Fibroblast of skin of left quadriceps (primary cell): ENCODE results near the gene METRN.
A peak's percentile ranks its signal among the peaks of the same experiment; 100 is the strongest.

Experiments used
- DNase-seq, 2 experiments: peaks; one replicate each; pipeline ENCODE4 v3.0.0-alpha.2; 2013; ENCODE audit warnings: low read depth in 2 of 2

Gene METRN

GRCh38 chr16:709566-710499, 5.1 kb upstream of the METRN start:
- DNase-seq = peak in 1 of 2 experiments; percentile 42

DNA sequence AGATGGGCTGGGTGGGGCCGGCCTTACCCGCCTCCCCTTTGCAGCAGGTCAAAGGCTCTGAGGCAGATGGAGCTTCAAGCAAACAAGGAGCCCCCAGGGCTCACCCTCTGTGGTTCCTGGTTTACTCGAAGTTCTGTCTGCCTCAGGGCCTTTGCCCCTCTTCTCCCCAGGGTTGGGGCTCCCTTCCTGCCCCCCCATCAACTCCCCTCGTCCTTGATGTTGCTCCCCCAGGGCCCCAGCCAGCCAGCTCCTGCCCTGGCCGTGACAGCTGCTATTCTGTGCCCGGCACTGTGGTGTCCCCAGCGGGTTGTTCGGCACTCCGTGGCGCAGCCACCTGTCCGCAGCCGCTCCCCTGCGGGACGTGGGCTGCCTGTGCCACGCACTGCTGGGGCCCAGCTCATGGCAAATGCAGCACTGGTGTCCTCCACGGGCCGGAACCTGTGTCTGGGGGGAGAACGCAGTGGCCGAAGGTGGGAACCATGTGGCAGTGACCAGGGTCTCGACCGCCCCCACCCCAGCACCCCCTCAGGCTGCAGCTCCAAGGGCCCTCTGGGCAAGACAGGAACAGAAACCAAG, 4.3 kb upstream of the METRN start:
- no peak for DNase-seq

DNA sequence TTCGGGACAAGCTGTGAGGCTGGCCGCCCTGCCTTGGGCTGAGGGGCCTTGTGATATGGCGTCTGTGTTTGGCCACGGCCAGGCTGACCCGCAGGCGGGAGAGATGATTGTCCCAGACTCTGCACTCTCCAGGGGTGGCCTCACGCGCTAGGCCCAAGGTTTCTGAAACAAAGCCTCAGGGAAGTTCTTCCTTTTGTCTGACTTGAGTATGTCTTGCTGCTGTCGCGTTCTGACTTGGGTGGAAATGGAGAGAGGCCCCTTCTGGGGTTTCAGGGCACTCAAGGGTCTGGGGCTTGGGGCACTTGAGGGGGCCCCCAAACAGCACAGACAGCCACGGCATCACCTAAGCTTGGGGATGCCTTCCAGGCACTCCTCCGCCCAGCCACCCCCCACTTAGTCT, 3.8 kb upstream of the METRN start:
- no peak for DNase-seq

DNA sequence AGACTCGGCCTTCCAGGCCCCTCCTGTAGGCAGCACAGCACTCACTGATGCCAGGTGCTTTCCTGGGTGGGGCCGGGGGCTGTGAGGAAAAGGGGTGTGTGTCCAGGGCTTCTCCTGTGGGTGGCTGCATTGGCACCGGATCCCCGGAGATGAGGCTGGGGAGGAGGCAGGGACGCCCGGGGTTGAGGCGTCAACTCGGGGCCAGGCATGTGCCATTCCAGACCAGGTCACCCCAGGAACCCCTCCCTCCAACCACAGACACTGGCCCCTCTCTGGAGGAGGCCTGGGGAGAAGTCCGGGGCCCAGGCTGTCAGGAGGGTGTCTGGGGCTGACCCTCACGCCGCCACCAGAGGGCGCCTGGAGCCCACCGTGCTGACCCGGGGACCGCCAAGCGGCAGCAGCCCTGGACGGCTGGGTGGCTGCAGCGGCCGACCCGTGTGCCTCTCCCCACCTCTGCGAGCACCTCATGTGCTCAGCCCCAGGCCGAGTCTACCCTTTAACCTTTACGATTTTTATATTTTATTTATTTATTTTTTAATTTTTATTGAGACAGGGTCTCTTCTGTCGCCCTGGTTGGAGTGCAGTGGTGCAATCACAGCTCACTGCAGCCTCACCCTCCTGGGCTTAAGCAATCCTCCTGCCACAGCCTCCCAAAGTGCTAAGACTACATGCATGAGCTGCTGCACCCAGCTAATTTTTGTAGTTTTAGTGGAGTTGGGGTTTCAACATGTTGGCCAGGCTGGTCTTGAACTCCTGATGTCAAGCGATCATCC, 3.2 kb upstream of the METRN start:
- DNase-seq = no peak

GRCh38 chr16:712740-713250, 2.1 kb upstream of the METRN start:
- peak; percentile 72 to 78 for DNase-seq

DNA sequence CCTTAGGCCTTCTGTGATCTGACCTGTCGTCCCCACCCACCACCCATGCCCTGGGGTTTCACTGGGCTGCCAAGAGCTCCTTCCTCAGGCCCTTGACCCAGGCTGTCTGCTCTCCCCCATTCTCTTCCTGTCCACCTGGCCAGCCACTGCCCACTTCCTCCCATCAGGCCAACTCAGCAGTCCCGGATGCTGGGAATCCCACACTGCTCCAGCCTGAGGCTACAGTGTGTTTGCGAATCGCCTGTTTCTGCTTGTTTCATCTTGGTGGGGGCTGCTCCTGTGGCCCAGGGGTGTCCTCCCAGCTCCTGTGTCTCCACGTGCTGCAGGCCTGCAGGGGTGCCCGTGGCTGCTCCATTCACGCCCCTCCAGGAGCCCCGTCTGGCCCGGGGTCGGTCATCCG, 839 bp upstream of the METRN start:
- no peak for DNase-seq

GRCh38 chr16:715477-716199, 720 bp downstream of the METRN start:
- DNase-seq = no peak

DNA sequence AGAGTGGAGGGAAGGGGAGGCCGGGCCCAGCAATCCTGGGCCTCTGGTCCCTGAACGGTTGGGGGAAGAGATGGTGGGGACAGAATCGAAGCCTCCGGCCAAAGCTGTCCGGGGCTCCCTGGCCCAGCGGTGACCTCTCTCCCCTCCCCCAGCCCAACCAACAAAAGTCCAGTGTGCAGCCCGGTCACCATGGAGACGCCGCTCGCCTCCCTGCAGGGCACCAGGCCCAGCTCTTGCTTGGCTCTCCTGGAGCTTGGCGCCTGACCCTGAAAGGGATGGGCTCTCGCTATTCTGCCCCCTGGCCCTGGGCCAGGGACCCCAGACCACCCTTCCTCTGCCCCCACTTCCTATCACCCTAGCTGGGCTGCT, 1.3 kb downstream of the METRN start:
- DNase-seq = no peak

DNA sequence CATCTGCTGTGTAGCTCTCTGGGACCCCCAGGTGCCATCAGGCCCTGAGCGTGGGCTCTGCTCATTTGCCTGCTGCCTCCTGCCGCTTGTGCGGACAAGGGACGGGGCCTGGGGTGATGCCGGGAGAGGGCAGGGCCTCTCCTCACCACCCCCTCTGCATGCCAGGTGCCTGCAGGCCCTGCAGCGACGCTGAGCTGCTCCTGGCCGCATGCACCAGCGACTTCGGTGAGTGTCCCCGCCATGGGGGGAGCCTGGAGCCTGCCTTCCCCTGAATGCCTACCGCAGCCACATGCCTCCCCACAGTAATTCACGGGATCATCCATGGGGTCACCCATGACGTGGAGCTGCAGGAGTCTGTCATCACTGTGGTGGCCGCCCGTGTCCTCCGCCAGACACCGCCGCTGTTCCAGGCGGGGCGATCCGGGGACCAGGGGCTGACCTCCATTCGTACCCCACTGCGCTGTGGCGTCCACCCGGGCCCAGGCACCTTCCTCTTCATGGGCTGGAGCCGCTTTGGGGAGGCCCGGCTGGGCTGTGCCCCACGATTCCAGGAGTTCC, 1.9 kb downstream of the METRN start:
- no peak for DNase-seq

DNA sequence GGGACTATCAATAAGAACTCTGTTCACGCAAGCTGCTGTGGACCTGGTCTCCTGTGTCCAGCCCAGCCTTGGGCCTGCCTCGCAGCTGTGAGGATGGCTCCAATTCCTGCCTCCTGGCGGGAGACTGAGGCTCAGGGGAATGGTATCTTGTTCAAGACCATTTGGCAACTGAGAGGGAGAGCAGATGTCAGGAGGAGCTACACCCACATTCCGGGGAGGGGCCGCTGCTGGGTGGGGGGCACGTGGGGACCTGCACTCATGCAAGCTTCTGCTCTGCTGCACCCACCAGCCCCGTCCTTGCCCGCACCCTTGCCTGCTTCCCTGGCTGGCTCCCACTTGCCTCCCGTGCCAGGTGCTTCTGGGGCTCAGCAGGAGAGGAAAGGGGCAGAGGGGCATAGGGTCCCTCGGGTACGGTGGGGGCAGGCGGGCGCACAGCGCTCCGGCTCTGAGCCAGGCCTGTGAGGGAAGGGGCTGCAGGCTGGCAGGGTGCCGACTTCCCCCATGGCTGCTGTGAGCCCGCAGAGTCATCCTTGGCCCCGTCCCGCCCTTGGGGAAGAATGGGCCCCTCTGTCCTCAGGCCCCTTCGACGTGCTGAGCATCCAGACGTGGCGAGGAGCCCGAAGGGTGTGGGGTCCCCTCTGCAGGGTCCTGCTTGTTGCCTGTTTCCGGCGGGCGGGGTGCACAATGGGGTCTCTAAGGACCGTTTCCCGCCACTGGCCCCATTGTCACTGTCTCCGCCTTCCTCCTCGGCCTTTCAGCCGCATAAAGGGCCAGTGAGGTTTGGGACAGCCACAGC, 2.7 kb downstream of the METRN start:
- DNase-seq = no peak

- DNase-seq = no peak
Measured at GRCh38 chr16:718389-718788, 3.5 kb downstream of the METRN start.

- no peak for DNase-seq
Measured at GRCh38 chr16:718922-719321, 4.0 kb downstream of the METRN start.

DNA sequence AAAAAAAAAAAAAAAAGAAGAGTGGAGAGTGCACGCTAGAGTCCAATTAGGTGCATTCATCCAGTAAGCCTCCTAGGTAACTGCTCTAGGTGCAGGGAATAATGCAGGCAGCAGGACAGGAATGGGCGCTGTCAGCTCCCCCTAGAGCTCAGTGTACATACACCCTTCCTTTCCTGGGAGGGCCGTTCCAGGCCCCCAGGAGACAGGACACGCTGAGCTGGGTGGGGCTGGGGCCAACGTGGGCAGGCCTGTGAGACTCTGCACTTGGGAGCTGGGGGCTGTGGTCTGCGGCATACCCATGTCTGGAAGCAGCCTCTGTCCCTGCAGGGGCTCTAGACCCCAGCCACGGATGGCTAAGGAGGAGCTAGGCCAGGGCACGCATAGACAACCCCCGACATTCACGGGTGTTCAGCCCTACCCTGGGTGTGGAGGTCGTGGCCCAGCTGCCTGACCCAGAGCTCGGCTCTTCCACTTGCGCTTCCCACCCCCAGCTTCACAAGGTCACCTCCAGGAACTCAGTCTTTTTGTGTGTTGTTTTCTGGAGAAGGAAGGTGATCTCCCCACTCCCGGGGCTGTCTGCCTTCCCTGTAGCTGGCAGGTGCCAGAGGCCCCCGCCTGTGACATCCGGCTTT, 5.0 kb downstream of the METRN start:
- no peak for DNase-seq

DNA sequence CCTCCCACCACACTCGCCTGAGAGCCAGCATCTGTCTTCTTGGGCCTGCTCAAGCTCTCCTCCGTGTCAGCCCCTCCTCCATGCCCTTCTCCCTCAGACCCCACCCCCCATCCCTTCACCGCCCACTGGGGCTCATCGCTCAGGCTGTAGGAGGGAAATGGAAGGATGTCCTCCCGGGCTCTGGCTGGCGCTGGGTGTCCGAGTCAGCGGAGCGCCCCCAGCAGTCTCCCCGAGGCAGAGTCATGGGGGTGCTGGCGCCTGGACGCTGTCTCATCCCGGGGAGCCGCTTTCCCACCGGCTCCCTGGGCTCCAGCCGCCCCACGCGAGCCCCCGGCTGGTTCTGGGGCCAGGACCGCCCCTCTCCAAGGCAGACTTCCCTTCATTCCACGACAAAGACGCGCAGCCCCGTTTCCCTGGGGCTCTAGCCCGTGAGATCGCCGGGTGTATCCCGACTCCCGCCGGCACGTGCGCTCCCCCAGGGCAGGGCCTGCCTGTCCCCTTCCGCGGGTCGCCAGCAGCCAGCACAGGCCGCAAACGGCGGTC, 5.6 kb downstream of the METRN start:
- DNase-seq = peak in 1 of 2 experiments; percentile 24

GRCh38 chr16:720990-721764, 6.3 kb downstream of the METRN start, which contains the start of gene ANTKMT:
Gene ANTKMT (plus strand): TSS chr16:721146. CDS start chr16:721275, 129 bp downstream.
- DNase-seq = peak in 1 of 2 experiments; percentile 20

GRCh38 chr16:721765-722540, 7.0 kb downstream of the METRN start:
- no peak for DNase-seq

- no peak for DNase-seq
Measured at GRCh38 chr16:722835-723633, 8.1 kb downstream of the METRN start.
